GM10847 (cell line): ENCODE measurements around the gene NKX6-2.

Experiments
- POLR2A ChIP-seq: IDR thresholded peaks from 2 replicates; pipeline ENCODE4 v1.6.1; 2011; ENCODE audit not compliant: insufficient read length; ENCODE audit errors: extremely low read depth

Gene NKX6-2

GRCh38 chr10:132785723-132786475 is at the start of gene NKX6-2:
NKX6-2 (minus strand) TSS chr10:132786147; CDS start chr10:132785948, 199 bp downstream.
- no peak for TF ChIP-seq POLR2A

DNA sequence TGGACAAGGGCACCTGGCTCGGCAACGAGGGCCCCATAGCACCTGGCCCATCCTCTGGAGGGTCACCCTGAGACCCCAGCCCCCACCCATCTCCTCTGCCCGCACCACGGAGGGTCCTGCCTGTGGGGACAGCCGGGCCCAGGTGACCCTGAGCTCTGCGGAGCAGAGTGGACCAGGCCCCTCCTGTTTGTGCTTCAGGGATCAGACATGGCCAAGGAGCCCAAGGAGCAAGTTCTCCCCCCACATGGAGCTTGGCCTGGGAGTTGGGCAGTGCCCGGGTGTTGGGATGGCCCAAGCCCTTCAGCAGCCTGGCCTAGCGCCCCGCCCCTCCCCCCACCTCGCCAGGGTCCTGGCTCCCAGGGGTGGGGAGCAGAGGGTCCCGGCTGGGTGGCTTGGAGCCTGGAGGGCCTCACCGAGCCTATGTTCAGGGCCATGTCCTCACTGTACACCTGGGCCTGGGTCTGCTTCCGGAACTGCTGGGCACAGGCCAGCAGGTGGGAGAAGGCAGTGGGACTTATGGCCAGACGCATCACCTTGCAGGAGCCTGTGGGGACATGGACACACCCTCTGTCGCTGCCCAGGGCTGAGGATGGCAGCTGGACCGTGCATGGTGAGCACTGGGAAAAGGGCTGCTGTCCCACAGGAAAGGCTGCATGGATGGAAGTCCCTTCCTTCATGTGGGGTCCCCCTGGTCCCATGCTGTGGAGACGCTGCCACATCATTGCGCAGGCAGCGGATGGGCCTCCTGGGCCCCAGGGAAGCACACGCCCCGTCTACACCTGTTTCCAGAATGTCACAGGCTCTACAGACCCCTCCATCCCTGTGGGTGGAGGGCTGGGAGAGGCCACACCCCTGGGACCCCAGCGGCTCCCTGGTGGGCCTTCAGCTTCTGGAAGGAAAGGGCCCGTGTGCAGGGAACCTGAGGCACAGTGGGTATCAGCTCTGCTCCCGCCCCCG is 49.2 kb upstream of the NKX6-2 start:
- TF ChIP-seq POLR2A, result no peak

- TF ChIP-seq POLR2A, result no peak
Observed at GRCh38 chr10:132834311-132834761, 48.4 kb upstream of the NKX6-2 start.

DNA sequence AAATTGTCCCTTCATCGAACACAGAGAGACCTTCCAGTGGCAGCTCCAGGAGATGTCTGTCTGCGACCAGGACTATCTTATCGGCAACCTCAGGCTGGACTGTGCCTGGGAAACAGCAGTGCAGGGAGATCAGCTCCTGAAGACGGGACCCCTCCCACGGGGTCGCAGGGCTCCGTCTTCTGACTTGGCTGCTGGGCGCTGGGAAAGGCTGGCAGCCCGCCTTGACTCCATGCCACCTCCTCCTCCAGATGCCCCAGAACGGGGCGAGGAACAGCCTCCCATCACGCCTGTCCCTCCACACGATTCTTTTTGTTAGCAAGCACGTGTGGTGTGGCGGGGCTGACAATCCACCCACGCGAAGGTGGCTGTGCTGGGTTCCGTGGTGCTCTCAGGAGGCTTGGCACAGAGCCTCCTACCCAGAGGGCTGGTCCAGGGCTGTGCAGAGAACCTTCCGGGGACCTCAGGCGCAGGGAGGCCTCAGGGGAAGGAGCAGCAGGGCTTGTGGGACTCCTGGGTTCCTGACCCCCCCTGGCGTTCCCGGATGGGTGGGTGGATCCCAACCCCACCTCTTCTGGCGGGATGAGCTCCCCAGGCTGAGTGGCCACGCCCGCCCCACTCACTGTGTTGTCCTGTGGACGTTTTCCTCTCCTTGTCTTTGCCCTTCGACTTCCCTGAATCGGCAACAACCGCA is 47.6 kb upstream of the NKX6-2 start:
- TF ChIP-seq POLR2A, result no peak

DNA sequence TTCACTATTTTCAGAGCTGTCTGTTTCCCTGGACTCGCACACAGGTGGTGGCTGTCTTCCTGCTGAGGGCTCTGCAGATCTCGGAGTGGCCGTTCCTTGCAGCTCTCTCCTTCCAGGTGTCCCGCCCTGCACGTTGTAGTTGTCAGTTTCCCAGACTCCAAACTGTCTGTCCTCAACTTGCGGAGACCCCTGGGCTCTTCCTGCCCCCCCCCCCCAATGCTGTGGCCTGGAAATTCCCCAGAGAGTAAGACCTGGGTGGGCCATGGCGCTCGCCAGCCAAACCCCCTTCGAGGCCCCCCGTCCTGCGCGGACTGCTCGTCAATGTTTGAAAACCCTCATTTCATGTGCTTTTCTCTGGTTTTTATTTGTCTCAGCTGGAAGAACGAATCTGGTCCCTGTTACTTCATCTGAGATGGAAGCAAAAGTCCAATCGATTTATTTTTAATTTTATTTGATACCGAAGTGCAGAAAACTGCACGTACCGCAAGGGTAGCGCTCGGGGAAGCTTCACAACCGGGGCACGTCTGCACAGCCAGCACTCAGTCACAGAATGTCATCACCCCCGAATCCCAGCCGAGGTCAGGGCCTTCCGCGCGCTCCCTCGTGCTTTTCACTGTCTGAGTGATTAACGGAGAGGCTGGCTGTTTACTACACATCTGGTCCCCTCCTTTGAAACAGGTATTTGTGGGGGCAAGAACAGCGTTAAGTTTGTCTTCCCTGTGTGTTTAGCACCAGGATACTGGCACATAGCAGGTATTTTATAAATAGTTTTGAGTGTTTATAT is 46.4 kb upstream of the NKX6-2 start:
- TF ChIP-seq POLR2A, result no peak

DNA sequence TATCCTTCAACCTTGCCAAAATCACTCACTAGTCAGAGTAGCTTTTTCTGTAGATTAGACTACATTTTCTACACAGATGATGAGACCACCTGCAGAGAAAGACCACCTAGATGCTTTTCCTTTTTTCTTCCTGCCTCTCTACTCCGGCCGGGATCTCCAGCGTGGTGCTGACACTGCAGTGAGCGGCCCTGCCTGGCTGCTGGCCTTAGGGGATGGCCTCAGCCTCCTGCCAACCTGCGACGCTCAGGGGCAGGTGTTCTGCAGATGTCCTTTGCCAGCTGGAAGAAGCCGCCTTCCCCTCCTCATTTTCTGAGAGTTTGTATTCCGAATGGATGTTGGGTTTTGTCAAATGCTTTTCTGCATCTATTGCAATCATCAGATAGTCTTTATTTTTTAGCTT is 43.5 kb upstream of the NKX6-2 start:
- no peak for TF ChIP-seq POLR2A

DNA sequence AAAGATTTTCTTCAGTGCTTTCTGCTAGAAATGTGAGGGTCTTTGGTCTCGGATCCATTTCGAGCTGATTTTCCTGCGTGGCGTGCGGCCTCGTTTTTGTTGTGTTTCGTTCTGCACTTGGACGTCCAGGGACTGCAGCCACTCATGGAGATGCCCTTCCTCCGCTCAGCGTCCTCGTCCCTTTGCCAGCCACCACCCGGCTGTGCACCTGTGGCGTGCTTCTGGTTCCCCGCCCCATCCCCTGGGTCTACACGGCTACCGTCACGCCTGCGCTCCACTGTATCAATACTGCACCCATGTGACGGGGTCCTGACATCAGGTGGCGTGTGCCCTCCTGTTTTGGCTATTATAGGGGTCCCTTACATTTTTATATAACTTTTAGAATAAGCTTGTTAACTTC is 42.7 kb upstream of the NKX6-2 start:
- TF ChIP-seq POLR2A, result no peak

DNA sequence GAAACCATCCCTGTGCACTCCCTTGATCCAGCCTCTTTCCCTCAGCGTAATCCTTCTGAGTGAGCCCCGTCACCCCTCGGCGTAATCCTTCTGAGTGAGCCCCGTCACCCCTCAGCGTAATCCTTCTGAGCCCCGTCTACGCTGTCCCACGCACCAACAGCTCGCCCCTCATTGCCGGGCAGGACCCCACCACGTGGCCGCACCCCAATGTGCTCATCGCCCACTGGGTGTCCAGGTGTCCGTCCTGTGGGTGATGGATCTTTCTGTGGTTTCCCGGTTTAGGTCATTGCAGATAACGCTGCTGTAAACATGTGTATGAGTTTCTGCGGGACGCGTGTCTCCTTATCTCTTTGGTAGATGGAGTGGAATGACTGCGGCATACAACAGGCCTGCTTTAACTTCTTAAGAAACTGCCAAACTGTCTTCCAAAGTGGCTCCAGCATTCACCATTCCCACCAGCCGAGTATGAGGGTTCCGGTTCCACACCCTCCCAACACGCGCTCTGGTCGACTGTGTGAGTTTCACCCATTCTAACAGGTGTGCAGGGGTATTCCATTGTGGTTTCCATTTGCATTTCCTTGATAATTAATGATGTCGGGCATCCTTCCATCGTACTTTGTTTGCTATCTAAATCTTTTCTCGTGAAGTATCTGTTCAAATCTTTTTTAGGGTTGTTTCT is 42.1 kb upstream of the NKX6-2 start:
- no peak for TF ChIP-seq POLR2A

DNA sequence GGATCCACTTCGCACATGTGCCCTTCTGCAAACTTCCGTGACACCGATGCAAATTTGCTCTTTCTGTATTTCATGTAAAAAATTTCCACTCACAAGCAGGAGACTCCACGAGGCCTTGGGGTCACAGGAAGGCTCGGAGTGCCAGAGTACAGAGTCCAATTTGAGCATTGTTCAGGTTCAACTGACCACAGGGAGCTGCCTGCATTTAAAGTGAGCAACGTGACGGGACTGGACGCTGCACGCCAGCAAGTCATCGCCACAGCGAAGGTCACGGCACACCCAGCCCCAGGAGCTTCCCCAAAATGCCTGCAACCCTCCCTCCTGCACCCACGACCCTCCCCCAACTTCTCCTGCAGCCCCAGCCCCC is 41.5 kb upstream of the NKX6-2 start:
- TF ChIP-seq POLR2A, result no peak

- TF ChIP-seq POLR2A, result no peak
Observed at GRCh38 chr10:132826524-132827422, 40.8 kb upstream of the NKX6-2 start.

GRCh38 chr10:132820056-132820455 is 34.1 kb upstream of the NKX6-2 start:
- no peak for TF ChIP-seq POLR2A

GRCh38 chr10:132817701-132818211 is 31.8 kb upstream of the NKX6-2 start:
- TF ChIP-seq POLR2A, result no peak

GRCh38 chr10:132816718-132817117 is 30.8 kb upstream of the NKX6-2 start:
- no peak for TF ChIP-seq POLR2A
